HepG2 (cell line): ENCODE results near the gene TTC28. TPM values are rescaled to one million over a fixed set of nuclear protein-coding genes. Genes with fewer than 3 reads are reported as not detected.

Experiments used
- ATAC-seq: fragments of 200-7000 bp; cut with Tn5 transposase; 3 replicates; pipeline ENCODE4 v1.9.1; 2020; ENCODE audit warnings: mild to moderate bottlenecking, moderate library complexity
- BruUV-seq: library from RNA; stranded (reverse); fragments of 400-500 nt; replicated peaks from 2 replicates; lab custom pipeline; 2021; lab: Mats Ljungman, UMichigan
- CTCF ChIA-PET: fragments of 300-600 bp; formaldehyde crosslinking; extraction: SDS; loops from one replicate; lab custom pipeline; 2021; ENCODE audit warnings: low total read pairs, inconsistent platforms, low intra/inter-chr PET ratio; lab: Yijun Ruan, JAX
- POLR2A ChIA-PET: fragments of 350-600 bp; sonication (Branson Sonifier 250); formaldehyde crosslinking; loops from one replicate; lab custom pipeline; 2020; ENCODE audit warnings: antibody characterized with exemption, inconsistent platforms; lab: Yijun Ruan, JAX
- DNase-seq: peaks from one replicate; pipeline ENCODE4 v3.0.0-alpha.2; 2015; ENCODE audit warnings: low spot score
- FAIRE-seq: peaks from 3 replicates; lab custom pipeline; 2011; peaks lifted over from hg19 to GRCh38; lab: Jason Lieb, UNC
- H2AFZ ChIP-seq: one replicate; pipeline ENCODE4 v1.6.1; 2011; ENCODE audit warnings: low read length, inconsistent platforms
- H3K27ac ChIP-seq: fragments of 300-600 bp; 3 replicates; pipeline ENCODE4 v1.8.0; 2011; ENCODE audit warnings: mixed run types, mild to moderate bottlenecking, mixed read lengths, low read length, inconsistent platforms; ENCODE audit not compliant: insufficient read depth; ENCODE audit errors: extremely low read length
- H3K27me3 ChIP-seq, 2 experiments: fragments of 200-600 bp in 1 of 2; 2 replicates in 1 of 2; 3 replicates in 1 of 2; pipeline versions ENCODE4 v1.6.0 to v1.8.0; 2011; ENCODE audit warnings: low read length in 2 of 2, mild to moderate bottlenecking in 2 of 2, moderate library complexity in 2 of 2, inconsistent platforms in 1 of 2; ENCODE audit not compliant: insufficient read depth in 2 of 2, control insufficient read depth in 1 of 2
- H3K36me3 ChIP-seq, 2 experiments: fragments of 200-600 bp in 1 of 2; replicated peaks in 1 of 2; 2 replicates in 1 of 2; 3 replicates in 1 of 2; pipeline versions ENCODE4 v1.5.1 to v1.8.0; 2011; ENCODE audit warnings: low read length in 2 of 2, inconsistent platforms in 1 of 2; ENCODE audit not compliant: insufficient read depth in 2 of 2, control insufficient read depth in 1 of 2
- H3K4me1 ChIP-seq: 2 replicates; pipeline ENCODE4 v1.5.1; 2012; ENCODE audit warnings: low read length, inconsistent platforms; ENCODE audit not compliant: insufficient read depth
- H3K4me2 ChIP-seq: 2 replicates; pipeline ENCODE4 v1.6.0; 2011; ENCODE audit warnings: low read depth, low read length, inconsistent platforms
- H3K4me3 ChIP-seq, 3 experiments: fragments of 200-600 bp in 1 of 3; sonication (generic), shearing (Covaris generic) in 1 of 3; replicated peaks in 1 of 3; 2 replicates each; pipeline ENCODE4 v1.5.1; 2011 to 2016; ENCODE audit warnings: low read length in 3 of 3, inconsistent platforms in 2 of 3, low read depth in 2 of 3, mild to moderate bottlenecking in 2 of 3, control low read depth in 1 of 3, mixed read lengths in 1 of 3; ENCODE audit not compliant: insufficient read depth in 1 of 3
- H3K79me2 ChIP-seq: one replicate; pipeline ENCODE4 v1.6.1; 2011; ENCODE audit warnings: low read length, inconsistent platforms; ENCODE audit not compliant: insufficient read depth
- H3K9ac ChIP-seq: 2 replicates; pipeline ENCODE4 v1.6.0; 2011; ENCODE audit warnings: mild to moderate bottlenecking, low read depth, low read length, inconsistent platforms; ENCODE audit not compliant: insufficient read depth
- H3K9me3 ChIP-seq: 2 replicates; pipeline ENCODE4 v1.5.1; 2012; ENCODE audit warnings: mild to moderate bottlenecking, low read length
- H4K20me1 ChIP-seq: 2 replicates; pipeline ENCODE4 v1.6.0; 2011; ENCODE audit warnings: inconsistent platforms, mild to moderate bottlenecking, low read length, moderate library complexity; ENCODE audit not compliant: insufficient read depth
- ISX ChIP-seq: sonication (generic); formaldehyde crosslinking; conservative IDR thresholded peaks from 2 replicates; pipeline ENCODE4 v1.5.0; 2020; ENCODE audit warnings: missing genetic modification reagents
- NONO ChIP-seq, 2 experiments: fragments of 450-650 bp in 1 of 2; sonication (generic) in 1 of 2; formaldehyde crosslinking in 1 of 2; IDR thresholded peaks in 1 of 2; conservative IDR thresholded peaks in 1 of 2; 2 replicates each; pipeline versions ENCODE4 v1.6.1 to v1.8.0; 2017 to 2022; ENCODE audit warnings: mild to moderate bottlenecking in 1 of 2, missing genetic modification reagents in 1 of 2, moderate library complexity in 1 of 2
- SNAI1 ChIP-seq: sonication (generic); formaldehyde crosslinking; IDR thresholded peaks from 2 replicates; pipeline ENCODE4 v1.5.0; 2020; ENCODE audit warnings: mild to moderate bottlenecking, missing genetic modification reagents, borderline replicate concordance
- SPEN ChIP-seq: sonication (generic); formaldehyde crosslinking; IDR thresholded peaks from 2 replicates; pipeline ENCODE4 v1.5.1; 2020; ENCODE audit warnings: low read depth, mild to moderate bottlenecking, missing genetic modification reagents
- THAP11 ChIP-seq: IDR thresholded peaks from 2 replicates; pipeline ENCODE4 v1.6.1; 2016; ENCODE audit warnings: missing biosample characterization, missing genetic modification reagents
- ZC3H4 ChIP-seq: sonication (generic); formaldehyde crosslinking; IDR thresholded peaks from 2 replicates; pipeline ENCODE4 v1.4.0; 2020; ENCODE audit warnings: missing genetic modification reagents, borderline replicate concordance
- ZNF260 ChIP-seq: sonication (generic); formaldehyde crosslinking; IDR thresholded peaks from 2 replicates; pipeline ENCODE4 v1.4.0; 2020; ENCODE audit warnings: missing genetic modification reagents, low read depth, mild to moderate bottlenecking, borderline replicate concordance
- ZNF331 ChIP-seq: sonication (generic); formaldehyde crosslinking; IDR thresholded peaks from 2 replicates; pipeline ENCODE4 v1.4.0; 2020; ENCODE audit warnings: missing genetic modification reagents
- ZNF333 ChIP-seq: sonication (generic); formaldehyde crosslinking; IDR thresholded peaks from 2 replicates; pipeline ENCODE4 v1.4.0; 2020; ENCODE audit warnings: mild to moderate bottlenecking, missing genetic modification reagents, borderline replicate concordance
- ZNF383 ChIP-seq: sonication (generic); formaldehyde crosslinking; IDR thresholded peaks from 2 replicates; pipeline ENCODE4 v1.4.0; 2020; ENCODE audit warnings: missing genetic modification reagents, mild to moderate bottlenecking, borderline replicate concordance
- ZNF777 ChIP-seq: sonication (generic); formaldehyde crosslinking; IDR thresholded peaks from 2 replicates; pipeline ENCODE4 v1.4.0; 2020; ENCODE audit warnings: missing genetic modification reagents
- ZNF83 ChIP-seq: sonication (generic); formaldehyde crosslinking; IDR thresholded peaks from 2 replicates; pipeline ENCODE4 v1.4.0; 2020; ENCODE audit warnings: missing genetic modification reagents, mild to moderate bottlenecking, borderline replicate concordance
- ZSCAN29 ChIP-seq: sonication (generic); formaldehyde crosslinking; conservative IDR thresholded peaks from 2 replicates; pipeline ENCODE4 v1.4.0; 2020; ENCODE audit warnings: mild to moderate bottlenecking, missing genetic modification reagents
- WGBS: methylation state at CpG from one replicate; pipeline ENCODE4 v1.1.6; 2017; ENCODE audit warnings: low lambda C conversion rate; 5-methylcytosine and 5-hydroxymethylcytosine counted together
- in situ Hi-C: cut with HindIII; loops from 2 replicates; pipeline ENCODE4 v1.10.0; 2017; ENCODE audit warnings: low pct_unique_long_range_greater_than_20kb; ENCODE audit not compliant: extremely low pct_ligation_motif_present
- intact Hi-C: fragments of 100-400 bp; cut with micrococcal nuclease; formaldehyde crosslinking; loops from one replicate; pipeline ENCODE4 v1.10.0; 2022; ENCODE audit not compliant: unreplicated experiment
- polyA plus RNA-seq, 8 experiments: library from polyadenylated mRNA; depleted of rRNA in 3 of 8; stranded (reverse) in 7 of 8; unstranded in 1 of 8; fragments of >200 nt; fragmentation: Illumina TruSeq in 4 of 8; extraction: Trizol in 4 of 8; gene quantifications; 2 replicates each; pipeline versions ENCODE4 v1.2.1 to v1.2.3, GENCODE V29; 2011 to 2016; ENCODE audit warnings: low read depth in 4 of 8, missing spikeins in 1 of 8, mixed read lengths in 1 of 8; ENCODE audit not compliant: insufficient read depth in 1 of 8
- total RNA-seq, 5 experiments: library from RNA; depleted of rRNA; stranded (reverse); fragments of >200 nt; fragmentation: Illumina TruSeq; extraction: Trizol; gene quantifications; 2 replicates each; pipeline ENCODE4 v1.2.3, GENCODE V29; 2016; ENCODE audit warnings: low read depth in 1 of 5
- TF ChIP-seq, protein P1 (sequence below): sonication (generic); formaldehyde crosslinking; IDR thresholded peaks from 2 replicates; pipeline ENCODE4 v1.4.0; 2020; ENCODE audit warnings: missing genetic modification reagents, borderline replicate concordance
- TF ChIP-seq, protein P2 (sequence below): sonication (generic); formaldehyde crosslinking; conservative IDR thresholded peaks from 2 replicates; pipeline ENCODE4 v1.8.1; 2023; ENCODE audit warnings: missing genetic modification reagents
- TF ChIP-seq, protein P3 (sequence below): sonication (generic); formaldehyde crosslinking; IDR thresholded peaks from 2 replicates; pipeline ENCODE4 v1.4.0; 2020; ENCODE audit warnings: missing genetic modification reagents

TTC28 gene
- total and polyA plus RNA-seq, 2 of the 13 experiments (the other 11 are each of a cell fraction or from before 2014, with no cell fraction given) = 4.2 to 13.1 TPM

DNA sequence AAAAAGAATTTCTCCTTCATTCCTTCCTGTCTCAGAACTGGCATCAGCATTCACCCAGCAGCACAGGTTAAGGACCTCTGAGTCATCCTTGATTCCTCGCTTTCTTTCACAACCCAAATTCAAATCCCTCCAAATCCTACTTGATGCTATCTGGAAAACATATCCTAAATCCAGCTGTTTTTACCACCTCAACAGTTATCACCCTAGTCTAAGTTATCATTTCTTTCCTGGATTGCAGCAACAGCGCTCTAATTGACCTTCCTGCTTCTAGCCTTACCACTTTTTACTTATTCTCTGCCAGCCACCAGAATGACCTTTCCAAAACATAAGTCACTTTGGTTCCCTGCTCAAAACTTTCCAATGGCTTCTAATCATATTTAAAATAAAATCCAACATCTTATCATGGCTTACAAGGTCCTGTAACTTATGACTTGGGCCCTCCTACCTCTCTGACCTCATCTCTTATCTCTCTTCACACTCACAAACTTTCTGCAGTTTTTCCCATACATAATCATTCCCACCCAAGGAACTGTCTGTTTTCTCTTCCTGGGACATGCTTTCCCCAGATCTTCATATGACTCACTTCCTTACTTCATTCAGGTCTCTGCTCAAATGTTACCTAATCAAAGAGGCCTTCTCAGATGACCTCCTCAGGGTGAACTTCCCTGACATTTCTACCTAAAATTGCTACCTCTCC lies 119.4 kb downstream of the TTC28 start:
- ATAC-seq (no peak), FAIRE-seq (no peak), DNase-seq (no peak)
- Histone ChIP-seq H3K4me1 (no peaks in the 10 kb centered on the region), H2AFZ (no peak overlapping the region), H4K20me1 (no peaks in the 10 kb centered on the region), H3K9me3 (no peaks in the 10 kb centered on the region), H3K9ac (no peak overlapping the region), H3K4me2 (no peak overlapping the region), H3K27me3 (no peaks in the 10 kb centered on the region), H3K27ac (no peak overlapping the region), H3K79me2 (peaks cover 2% of the 10 kb centered on the region), H3K4me3 (no peak overlapping the region), H3K36me3 (no peaks in the 10 kb centered on the region)
- in situ Hi-C loops (no loop called here), intact Hi-C loops (no loop called here)
- POLR2A ChIA-PET = no interaction called here
- CTCF ChIA-PET = no interaction called here
- BruUV-seq = no TSS peak
- WGBS = 99% methylated on average over 2 of the region's 2 CpGs
- TF ChIP-seq THAP11 (CRISPR knock-in tag) = no peak
- TF ChIP-seq ZSCAN29 (CRISPR knock-in tag) = no peak
- TF ChIP-seq ZNF260 = no peak
- TF ChIP-seq ZNF333 (CRISPR knock-in tag) = no peak
- TF ChIP-seq, protein P1, sequence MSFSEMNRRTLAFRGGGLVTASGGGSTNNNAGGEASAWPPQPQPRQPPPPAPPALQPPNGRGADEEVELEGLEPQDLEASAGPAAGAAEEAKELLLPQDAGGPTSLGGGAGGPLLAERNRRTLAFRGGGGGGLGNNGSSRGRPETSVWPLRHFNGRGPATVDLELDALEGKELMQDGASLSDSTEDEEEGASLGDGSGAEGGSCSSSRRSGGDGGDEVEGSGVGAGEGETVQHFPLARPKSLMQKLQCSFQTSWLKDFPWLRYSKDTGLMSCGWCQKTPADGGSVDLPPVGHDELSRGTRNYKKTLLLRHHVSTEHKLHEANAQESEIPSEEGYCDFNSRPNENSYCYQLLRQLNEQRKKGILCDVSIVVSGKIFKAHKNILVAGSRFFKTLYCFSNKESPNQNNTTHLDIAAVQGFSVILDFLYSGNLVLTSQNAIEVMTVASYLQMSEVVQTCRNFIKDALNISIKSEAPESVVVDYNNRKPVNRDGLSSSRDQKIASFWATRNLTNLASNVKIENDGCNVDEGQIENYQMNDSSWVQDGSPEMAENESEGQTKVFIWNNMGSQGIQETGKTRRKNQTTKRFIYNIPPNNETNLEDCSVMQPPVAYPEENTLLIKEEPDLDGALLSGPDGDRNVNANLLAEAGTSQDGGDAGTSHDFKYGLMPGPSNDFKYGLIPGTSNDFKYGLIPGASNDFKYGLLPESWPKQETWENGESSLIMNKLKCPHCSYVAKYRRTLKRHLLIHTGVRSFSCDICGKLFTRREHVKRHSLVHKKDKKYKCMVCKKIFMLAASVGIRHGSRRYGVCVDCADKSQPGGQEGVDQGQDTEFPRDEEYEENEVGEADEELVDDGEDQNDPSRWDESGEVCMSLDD = no peak
- no peak for TF ChIP-seq ZNF331
- no peak for TF ChIP-seq ZNF777
- TF ChIP-seq ZNF383 (CRISPR knock-in tag) = no peak
- TF ChIP-seq SPEN (CRISPR knock-in tag) = no peak
- TF ChIP-seq ZNF83 = no peak
- TF ChIP-seq, protein P2, sequence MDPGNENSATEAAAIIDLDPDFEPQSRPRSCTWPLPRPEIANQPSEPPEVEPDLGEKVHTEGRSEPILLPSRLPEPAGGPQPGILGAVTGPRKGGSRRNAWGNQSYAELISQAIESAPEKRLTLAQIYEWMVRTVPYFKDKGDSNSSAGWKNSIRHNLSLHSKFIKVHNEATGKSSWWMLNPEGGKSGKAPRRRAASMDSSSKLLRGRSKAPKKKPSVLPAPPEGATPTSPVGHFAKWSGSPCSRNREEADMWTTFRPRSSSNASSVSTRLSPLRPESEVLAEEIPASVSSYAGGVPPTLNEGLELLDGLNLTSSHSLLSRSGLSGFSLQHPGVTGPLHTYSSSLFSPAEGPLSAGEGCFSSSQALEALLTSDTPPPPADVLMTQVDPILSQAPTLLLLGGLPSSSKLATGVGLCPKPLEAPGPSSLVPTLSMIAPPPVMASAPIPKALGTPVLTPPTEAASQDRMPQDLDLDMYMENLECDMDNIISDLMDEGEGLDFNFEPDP (CRISPR knock-in tag) = no peak
- no peak for TF ChIP-seq ISX
- TF ChIP-seq ZC3H4 (CRISPR knock-in tag) = no peak
- TF ChIP-seq, protein P3, sequence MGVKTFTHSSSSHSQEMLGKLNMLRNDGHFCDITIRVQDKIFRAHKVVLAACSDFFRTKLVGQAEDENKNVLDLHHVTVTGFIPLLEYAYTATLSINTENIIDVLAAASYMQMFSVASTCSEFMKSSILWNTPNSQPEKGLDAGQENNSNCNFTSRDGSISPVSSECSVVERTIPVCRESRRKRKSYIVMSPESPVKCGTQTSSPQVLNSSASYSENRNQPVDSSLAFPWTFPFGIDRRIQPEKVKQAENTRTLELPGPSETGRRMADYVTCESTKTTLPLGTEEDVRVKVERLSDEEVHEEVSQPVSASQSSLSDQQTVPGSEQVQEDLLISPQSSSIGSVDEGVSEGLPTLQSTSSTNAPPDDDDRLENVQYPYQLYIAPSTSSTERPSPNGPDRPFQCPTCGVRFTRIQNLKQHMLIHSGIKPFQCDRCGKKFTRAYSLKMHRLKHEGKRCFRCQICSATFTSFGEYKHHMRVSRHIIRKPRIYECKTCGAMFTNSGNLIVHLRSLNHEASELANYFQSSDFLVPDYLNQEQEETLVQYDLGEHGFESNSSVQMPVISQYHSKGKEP (CRISPR knock-in tag) = no peak
- TF ChIP-seq SNAI1 = no peak
- no peak for TF ChIP-seq NONO (IDR thresholded peaks at IDR 0.05)
- TF ChIP-seq NONO (CRISPR knock-in tag; conservative IDR thresholded peaks at IDR 0.05) = no peak
